Breast epithelium (tissue), 4 donors: ENCODE data around the gene CASKIN1. TPM values are rescaled to one million over a fixed set of nuclear protein-coding genes. Genes with fewer than 3 reads are reported as not detected.
A peak's percentile ranks its signal among the peaks of the same experiment; 100 is the strongest.
"Not testable (repeated sequence)": the region's sequence is repeated elsewhere in the genome, so short reads cannot be mapped to it uniquely, and the experiment has no call there.

ENCODE experiments used
- DNase-seq, 2 donors: peaks; one replicate each; pipeline ENCODE4 v3.0.0-alpha.2; 2019; ENCODE audit warnings: low spot score in 2 of 2
- H3K27ac ChIP-seq, 2 donors: fragments of 200-600 bp; sonication (generic) in 1 of 2; one replicate each; pipeline ENCODE4 v1.5.1; 2016 to 2019; ENCODE audit warnings: mild to moderate bottlenecking in 1 of 2
- H3K27me3 ChIP-seq, 2 donors: fragments of 200-600 bp; sonication (generic) in 1 of 2; one replicate each; pipeline versions ENCODE4 v1.5.1 to v1.6.0; 2017 to 2019; ENCODE audit warnings: control low read depth in 1 of 2, mild to moderate bottlenecking in 1 of 2
- H3K36me3 ChIP-seq: fragments of 200-600 bp; one replicate; pipeline ENCODE4 v1.5.1; 2019
- H3K4me1 ChIP-seq, 2 donors: fragments of 200-600 bp; sonication (generic); one replicate each; pipeline ENCODE4 v1.5.1; 2016 to 2019; ENCODE audit warnings: control low read depth in 1 of 2
- H3K4me3 ChIP-seq, 3 donors: fragments of 200-600 bp; sonication (generic); 1 replicate in 2 of 3; 2 replicates in 1 of 3; pipeline ENCODE4 v1.5.1; 2016 to 2019; ENCODE audit warnings: mild to moderate bottlenecking in 3 of 3, moderate library complexity in 2 of 3
- H3K9me3 ChIP-seq, 2 donors: fragments of 200-600 bp; sonication (generic) in 1 of 2; one replicate each; pipeline ENCODE4 v1.5.1; 2016 to 2019; ENCODE audit warnings: control low read depth in 1 of 2
- POLR2A ChIP-seq: fragments of 450-650 bp; IDR thresholded peaks from one replicate; pipeline ENCODE4 v1.6.1; 2016; ENCODE audit warnings: antibody characterized with exemption, mild to moderate bottlenecking, moderate library complexity
- POLR2AphosphoS5 ChIP-seq, 3 donors: sonication (generic); formaldehyde crosslinking; IDR thresholded peaks; one replicate each; pipeline ENCODE4 v1.6.1; 2017; ENCODE audit warnings: antibody characterized with exemption in 3 of 3
- intact Hi-C: fragments of 100-400 bp; cut with DNase I; formaldehyde crosslinking; loops from one replicate; pipeline ENCODE4 v1.15.1; 2023; ENCODE audit warnings: low total_unique reads
- total RNA-seq, 3 donors: library from RNA; depleted of rRNA; stranded (reverse); fragments of >200 nt; gene quantifications; one replicate each; pipeline ENCODE4 v1.1.0, GENCODE V29; 2016
- TF ChIP-seq, protein P1 (sequence below), 3 donors: fragments of 450-650 bp; IDR thresholded peaks; one replicate each; pipeline ENCODE4 v1.5.1; 2016 to 2017; ENCODE audit warnings: antibody characterized with exemption in 3 of 3, mild to moderate bottlenecking in 3 of 3, moderate library complexity in 3 of 3

CASKIN1 gene
- total RNA-seq, 3 donors from 2014 or later = 0.33 to 0.44 TPM; not detected in 1

DNA sequence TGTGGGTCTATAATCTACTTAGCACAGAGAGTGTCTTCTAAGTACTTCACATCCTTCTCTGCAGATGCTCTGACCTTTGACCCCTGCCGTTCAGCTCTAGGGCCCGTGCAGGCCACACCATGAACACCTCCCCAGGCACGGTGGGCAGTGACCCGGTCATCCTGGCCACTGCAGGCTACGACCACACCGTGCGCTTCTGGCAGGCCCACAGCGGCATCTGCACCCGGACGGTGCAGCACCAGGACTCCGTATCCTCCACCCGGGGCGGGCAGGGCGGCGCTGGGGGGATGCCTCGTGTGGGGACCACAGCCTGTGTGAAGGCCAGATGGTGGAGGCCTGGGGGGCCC lies 9.5 kb upstream of the CASKIN1 start:
- intact Hi-C loops = no loop called here
- peak overlapping the region; percentile 91 to 99 for H3K27ac ChIP-seq
- no peak for DNase-seq
- no peaks in the 10 kb centered on the region for H3K9me3 ChIP-seq
- no peaks in the 10 kb centered on the region for H3K27me3 ChIP-seq
- H3K4me1 ChIP-seq = peaks cover 8 to 10% of the 10 kb centered on the region in 2 donors
- TF ChIP-seq POLR2A = no peak
- TF ChIP-seq, protein P1, sequence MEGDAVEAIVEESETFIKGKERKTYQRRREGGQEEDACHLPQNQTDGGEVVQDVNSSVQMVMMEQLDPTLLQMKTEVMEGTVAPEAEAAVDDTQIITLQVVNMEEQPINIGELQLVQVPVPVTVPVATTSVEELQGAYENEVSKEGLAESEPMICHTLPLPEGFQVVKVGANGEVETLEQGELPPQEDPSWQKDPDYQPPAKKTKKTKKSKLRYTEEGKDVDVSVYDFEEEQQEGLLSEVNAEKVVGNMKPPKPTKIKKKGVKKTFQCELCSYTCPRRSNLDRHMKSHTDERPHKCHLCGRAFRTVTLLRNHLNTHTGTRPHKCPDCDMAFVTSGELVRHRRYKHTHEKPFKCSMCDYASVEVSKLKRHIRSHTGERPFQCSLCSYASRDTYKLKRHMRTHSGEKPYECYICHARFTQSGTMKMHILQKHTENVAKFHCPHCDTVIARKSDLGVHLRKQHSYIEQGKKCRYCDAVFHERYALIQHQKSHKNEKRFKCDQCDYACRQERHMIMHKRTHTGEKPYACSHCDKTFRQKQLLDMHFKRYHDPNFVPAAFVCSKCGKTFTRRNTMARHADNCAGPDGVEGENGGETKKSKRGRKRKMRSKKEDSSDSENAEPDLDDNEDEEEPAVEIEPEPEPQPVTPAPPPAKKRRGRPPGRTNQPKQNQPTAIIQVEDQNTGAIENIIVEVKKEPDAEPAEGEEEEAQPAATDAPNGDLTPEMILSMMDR (IDR thresholded peaks at IDR 0.05) = no peak
- no peaks in the 10 kb centered on the region for H3K36me3 ChIP-seq
- peak overlapping the region; percentile 62 to 80 (median 79) for H3K4me3 ChIP-seq

DNA sequence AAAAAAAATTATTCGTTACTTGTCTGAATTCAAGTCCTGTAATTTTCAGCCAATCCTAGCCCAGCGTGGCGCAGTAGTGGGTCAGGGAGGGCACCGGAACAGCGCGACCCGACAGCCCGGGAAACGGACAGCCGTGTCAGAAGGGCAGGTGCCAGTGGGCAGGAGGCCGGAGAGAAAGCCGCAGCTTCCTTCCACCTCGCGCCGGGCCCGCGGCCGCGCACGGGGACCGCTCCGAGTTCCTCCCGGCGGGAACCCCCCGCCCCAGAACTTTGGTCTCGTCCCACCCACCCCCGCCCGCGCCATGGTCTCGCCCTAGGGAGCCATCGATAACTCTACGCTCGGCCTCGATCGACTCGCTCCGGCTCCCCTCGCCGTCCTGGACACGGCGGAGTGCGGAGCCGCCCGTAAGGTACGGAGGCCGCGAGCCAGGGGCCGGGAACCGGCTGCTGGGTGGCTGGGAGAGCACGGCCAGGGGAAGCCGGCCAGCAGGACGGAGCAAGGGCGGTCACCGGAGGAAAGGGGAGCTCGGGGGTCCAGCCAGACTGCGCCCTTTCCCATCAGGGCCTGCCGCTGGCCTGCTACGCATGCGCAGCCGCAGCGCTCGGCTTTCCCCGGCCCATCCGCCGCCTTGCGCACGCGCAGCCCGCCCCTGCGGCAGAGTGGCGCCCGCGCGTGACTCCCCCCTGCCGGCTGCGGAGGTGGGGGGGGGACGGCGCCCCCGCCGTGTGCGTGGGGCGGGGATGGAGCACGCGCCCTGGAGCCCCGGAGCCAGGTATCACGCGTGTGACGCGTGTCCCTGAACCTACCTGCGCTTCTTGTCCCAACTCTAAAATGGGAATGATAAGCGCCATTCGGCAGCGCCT lies 8.9 kb upstream of the CASKIN1 start, which contains the start of gene MLST8:
TSS of gene MLST8 (plus strand) at position 351 of the 863 bp plus-strand sequence. CDS start 632 bp downstream, outside the sequence.
- H3K4me3 ChIP-seq = peak within 1 kb of the TSS; percentile 62 to 80 (median 79)
- no peaks in the 10 kb centered on the region for H3K36me3 ChIP-seq
- H3K27ac ChIP-seq = peak within 1 kb of the TSS; percentile 91 to 99
- H3K4me1 ChIP-seq = peaks cover 8 to 10% of the 10 kb centered on the region in 2 donors
- TF ChIP-seq POLR2AphosphoS5 (IDR thresholded peaks at IDR 0.05) (peak; percentile 89 to 92 (median 92)), POLR2A (peak; percentile 50)
- TF ChIP-seq, protein P1 (IDR thresholded peaks at IDR 0.05) = peak in 1 of 3 donors; percentile 11
- H3K9me3 ChIP-seq = no peaks in the 10 kb centered on the region
- no peaks in the 10 kb centered on the region for H3K27me3 ChIP-seq
- peak; percentile 76 to 84 for DNase-seq
- intact Hi-C loops = no loop called here

DNA sequence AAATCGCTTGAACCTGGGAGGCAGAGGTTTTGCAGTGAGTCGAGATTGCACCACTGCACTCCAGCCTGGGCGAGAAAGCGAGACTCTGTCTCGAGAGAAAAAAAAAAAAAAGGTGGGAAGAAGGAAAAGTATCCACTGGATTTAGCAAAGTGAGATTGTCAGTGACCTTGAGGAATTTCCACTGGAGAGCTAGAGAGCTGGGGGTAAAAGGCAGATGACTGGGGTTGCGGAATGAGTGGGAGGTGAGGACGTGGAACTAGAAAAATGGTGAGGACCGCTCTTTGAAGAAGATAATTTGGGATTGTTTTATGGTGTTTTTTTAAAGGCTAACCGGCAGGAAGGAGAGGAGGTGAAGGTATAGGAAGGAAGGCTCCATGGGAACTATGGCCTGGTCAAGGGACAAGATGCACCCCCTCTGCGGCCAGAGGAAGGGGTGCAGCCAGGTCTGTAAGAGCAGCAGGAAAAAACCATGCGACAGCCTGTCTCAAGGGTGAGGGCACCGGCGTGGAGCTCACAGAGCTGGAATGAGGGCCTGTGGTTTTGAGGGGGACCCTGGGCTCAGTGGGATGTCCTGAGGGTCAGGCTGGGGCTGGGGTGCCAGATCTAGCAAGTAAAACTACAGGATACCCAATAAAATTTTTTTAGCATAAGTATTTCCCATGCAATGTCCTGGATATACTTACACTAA lies 8.2 kb upstream of the CASKIN1 start:
- Histone ChIP-seq H3K4me1 (peaks cover 8 to 10% of the 10 kb centered on the region in 2 donors), H3K27me3 (no peaks in the 10 kb centered on the region), H3K36me3 (no peaks in the 10 kb centered on the region), H3K9me3 (no peaks in the 10 kb centered on the region), H3K4me3 (peak overlapping the region; percentile 62 to 80 (median 79)), H3K27ac (peak overlapping the region; percentile 91 to 99)
- DNase-seq = no peak
- intact Hi-C loops = no loop called here
- TF ChIP-seq POLR2AphosphoS5 (IDR thresholded peaks at IDR 0.05) = no peak
- TF ChIP-seq, protein P1 (IDR thresholded peaks at IDR 0.05) = no peak

DNA sequence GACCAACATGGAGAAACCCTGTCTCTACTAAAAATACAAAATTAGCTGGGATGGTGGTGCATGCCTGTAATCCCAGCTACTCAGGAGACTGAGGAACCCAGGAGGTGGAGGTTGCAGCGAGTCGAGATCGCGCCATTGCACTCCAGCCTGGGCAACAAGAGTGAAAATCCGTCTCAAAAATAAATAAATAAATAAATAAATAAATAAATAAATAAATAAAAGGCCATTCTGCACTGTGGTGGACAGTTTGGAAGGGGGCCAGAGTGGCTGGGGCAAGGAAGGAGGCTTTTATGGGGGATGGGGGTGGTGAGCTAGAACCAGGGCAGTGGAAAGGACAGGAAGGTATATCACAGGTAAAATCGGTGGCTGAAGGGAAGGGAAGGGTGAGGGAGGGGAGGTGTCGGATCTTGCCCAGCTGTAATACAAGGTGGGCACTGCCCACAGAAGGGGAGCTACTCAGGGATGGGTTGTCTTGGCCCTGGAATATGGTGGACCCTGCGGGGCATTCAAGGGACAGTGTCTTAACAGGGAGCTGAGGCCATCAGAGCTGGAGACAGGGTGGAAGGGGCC lies 6.8 kb upstream of the CASKIN1 start:
- H3K4me3 ChIP-seq, H3K36me3 ChIP-seq, H3K27me3 ChIP-seq, H3K9me3 ChIP-seq, DNase-seq, intact Hi-C loops, H3K27ac ChIP-seq: not testable (repeated sequence)
- H3K4me1 ChIP-seq = peaks cover 8 to 10% of the 10 kb centered on the region in 2 donors

DNA sequence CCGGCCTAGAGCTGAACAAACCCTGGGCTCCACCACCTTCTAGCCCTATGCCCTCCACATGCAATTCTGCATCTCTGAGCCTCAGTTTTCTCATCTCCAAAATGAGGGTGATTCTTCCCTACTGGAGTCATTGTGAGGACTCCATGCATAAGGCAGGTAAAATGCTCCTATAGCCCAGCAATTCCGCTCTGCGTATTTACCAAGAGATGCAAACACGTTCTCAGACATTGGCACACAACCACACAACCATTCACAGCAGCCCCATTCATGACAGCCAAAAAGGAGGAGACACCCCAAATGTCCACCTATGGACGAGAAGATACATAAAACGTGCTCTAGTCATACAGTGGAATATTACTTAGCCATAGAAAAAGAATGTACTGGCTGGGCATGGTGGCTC lies 3.9 kb upstream of the CASKIN1 start:
- H3K4me1 ChIP-seq = peaks cover 5 to 7% of the 10 kb centered on the region in 2 donors
- no peaks in the 10 kb centered on the region for H3K9me3 ChIP-seq
- intact Hi-C loops = no loop called here
- H3K4me3 ChIP-seq = no peak overlapping the region
- H3K27me3 ChIP-seq = no peaks in the 10 kb centered on the region
- H3K36me3 ChIP-seq = no peaks in the 10 kb centered on the region
- no peak overlapping the region for H3K27ac ChIP-seq
- TF ChIP-seq, protein P1 (IDR thresholded peaks at IDR 0.05) = no peak
- no peak for TF ChIP-seq POLR2A
- no peak for TF ChIP-seq POLR2AphosphoS5 (IDR thresholded peaks at IDR 0.05)
- no peak for DNase-seq
